K562 (cell line): ENCODE data around the gene TEX53. TPM values are rescaled to one million over a fixed set of nuclear protein-coding genes. Genes with fewer than 3 reads are reported as not detected.

Experiments used
- ATAC-seq: fragments of 200-7000 bp; cut with Tn5 transposase; 3 replicates; pipeline ENCODE4 v1.9.1; 2020; ENCODE audit warnings: moderate library complexity
- BruUV-seq: library from RNA; stranded (reverse); fragments of 400-500 nt; replicated peaks from 2 replicates; lab custom pipeline; 2021; lab: Mats Ljungman, UMichigan
- CTCF ChIA-PET: fragments of 300-600 bp; formaldehyde crosslinking; extraction: SDS; loops from one replicate; lab custom pipeline; 2021; ENCODE audit warnings: low intra/inter-chr PET ratio; lab: Yijun Ruan, JAX
- POLR2A ChIA-PET: fragments of 300-600, 350-650 bp; sonication (Branson Sonifier 250); formaldehyde crosslinking; extraction: SDS; loops from one replicate; lab custom pipeline; 2021; ENCODE audit warnings: antibody characterized with exemption, inconsistent platforms; lab: Yijun Ruan, JAX
- DNase-seq, 4 experiments: peaks; one replicate each; pipeline versions ENCODE4 v3.0.0 to v3.0.0-alpha.2; 2011 to 2018; ENCODE audit warnings: low spot score in 3 of 4, mixed read lengths in 3 of 4; ENCODE audit errors: extremely low read depth in 1 of 4
- FAIRE-seq: peaks from 2 replicates; lab custom pipeline; 2011; peaks lifted over from hg19 to GRCh38; lab: Jason Lieb, UNC
- H2AFZ ChIP-seq: 2 replicates; pipeline ENCODE4 v1.6.0; 2011; ENCODE audit warnings: low read depth, low read length, control low read depth, inconsistent platforms
- H3K27ac ChIP-seq: fragments of 200-600 bp; 3 replicates; pipeline ENCODE4 v1.8.0; 2011; ENCODE audit warnings: low read depth, mild to moderate bottlenecking, control low read depth, inconsistent platforms, low read length, moderate library complexity, mixed read lengths; ENCODE audit errors: extremely low read depth
- H3K27me3 ChIP-seq, 2 experiments: fragments of 300-600 bp in 1 of 2; 2 replicates in 1 of 2; 3 replicates in 1 of 2; pipeline versions ENCODE4 v1.6.0 to v1.8.0; 2011; ENCODE audit warnings: inconsistent platforms in 2 of 2, low read length in 2 of 2, mild to moderate bottlenecking in 1 of 2, mixed read lengths in 1 of 2, moderate library complexity in 1 of 2; ENCODE audit not compliant: control insufficient read depth in 2 of 2, insufficient read depth in 2 of 2
- H3K36me3 ChIP-seq: fragments of 300-600 bp; 3 replicates; pipeline ENCODE4 v1.8.0; 2011; ENCODE audit warnings: mild to moderate bottlenecking, low read length, inconsistent platforms; ENCODE audit not compliant: control insufficient read depth, insufficient read depth
- H3K4me1 ChIP-seq, 2 experiments: fragments of 200-600 bp in 1 of 2; replicated peaks in 1 of 2; 2 replicates in 1 of 2; 3 replicates in 1 of 2; pipeline versions ENCODE4 v1.5.1 to v1.8.0; 2011; ENCODE audit warnings: inconsistent platforms in 2 of 2, low read length in 2 of 2, mild to moderate bottlenecking in 1 of 2, mixed read lengths in 1 of 2, moderate library complexity in 1 of 2; ENCODE audit not compliant: control insufficient read depth in 2 of 2, insufficient read depth in 2 of 2
- H3K4me2 ChIP-seq: 2 replicates; pipeline ENCODE4 v1.6.1; 2011; ENCODE audit warnings: low read length, control low read depth, inconsistent platforms, mixed read lengths; ENCODE audit not compliant: insufficient read depth
- H3K4me3 ChIP-seq: fragments of 200-600 bp; sonication (generic), shearing (Covaris generic); 2 replicates; pipeline ENCODE4 v1.5.1; 2016; ENCODE audit warnings: control low read depth, inconsistent platforms
- H3K79me2 ChIP-seq: fragments of 200-600 bp; 3 replicates; pipeline ENCODE4 v1.8.0; 2011; ENCODE audit warnings: low read length, inconsistent platforms; ENCODE audit not compliant: control insufficient read depth, insufficient read depth
- H3K9ac ChIP-seq, 2 experiments: 2 replicates each; pipeline versions ENCODE4 v1.6.0 to v1.6.1; 2011; ENCODE audit warnings: low read depth in 2 of 2, low read length in 2 of 2, control low read depth in 1 of 2, inconsistent platforms in 1 of 2, mild to moderate bottlenecking in 1 of 2, mixed read lengths in 1 of 2; ENCODE audit not compliant: insufficient read depth in 1 of 2
- H3K9me1 ChIP-seq: one replicate; pipeline ENCODE4 v1.6.0; 2011; ENCODE audit warnings: inconsistent platforms, mild to moderate bottlenecking, low read length, moderate library complexity; ENCODE audit not compliant: control insufficient read depth, insufficient read depth
- H3K9me3 ChIP-seq: replicated peaks from 2 replicates; pipeline ENCODE4 v1.5.1; 2011; ENCODE audit warnings: low read depth, low read length, inconsistent platforms; ENCODE audit not compliant: control insufficient read depth, insufficient read depth
- H4K20me1 ChIP-seq: replicated peaks from 2 replicates; pipeline ENCODE4 v1.6.1; 2011; ENCODE audit warnings: low read length, inconsistent platforms, mixed read lengths; ENCODE audit not compliant: control insufficient read depth, insufficient read depth
- FOSL1 ChIP-seq: fragments of 200-800 bp; sonication (Bioruptor generic); conservative IDR thresholded peaks from 2 replicates; pipeline ENCODE4 v1.6.1; 2016; ENCODE audit warnings: missing genetic modification characterization, missing compliant biosample characterization
- GABPB2 ChIP-seq: fragments of 250-450 bp; sonication (Bioruptor Pico); conservative IDR thresholded peaks from 2 replicates; pipeline ENCODE4 v1.5.1; 2021; ENCODE audit warnings: mild to moderate bottlenecking
- MEF2A ChIP-seq: IDR thresholded peaks from 2 replicates; pipeline ENCODE4 v1.6.1; 2011; ENCODE audit warnings: low read depth, mild to moderate bottlenecking, low read length, moderate library complexity; ENCODE audit not compliant: control insufficient read depth
- ZNF146 ChIP-seq: IDR thresholded peaks from one replicate; pipeline ENCODE4 v1.6.1; 2018; ENCODE audit warnings: missing compliant biosample characterization; ENCODE audit not compliant: unreplicated experiment
- ZNF586 ChIP-seq: fragments of 450-650 bp; formaldehyde crosslinking; conservative IDR thresholded peaks from 2 replicates; pipeline ENCODE4 v1.4.0; 2020; ENCODE audit warnings: mild to moderate bottlenecking, moderate library complexity
- WGBS: fragments of 100-300 bp; shearing (Covaris generic); methylation state at CpG from one replicate; pipeline ENCODE4 v1.1.6; 2016; ENCODE audit warnings: low coverage, mixed read lengths; ENCODE audit not compliant: insufficient coverage; ENCODE audit errors: missing lambda C conversion rate; 5-methylcytosine and 5-hydroxymethylcytosine counted together
- in situ Hi-C: fragments of 300-500 bp; cut with MboI; formaldehyde crosslinking; loops from 4 replicates; pipeline ENCODE4 v1.15.0; 2018; ENCODE audit warnings: inconsistent platforms, mixed read lengths
- intact Hi-C: fragments of 100-400 bp; cut with micrococcal nuclease; formaldehyde crosslinking; loops from 2 replicates; pipeline ENCODE4 v1.14.2; 2022
- polyA plus RNA-seq, 8 experiments: library from polyadenylated mRNA; depleted of rRNA in 4 of 8; stranded (reverse) in 5 of 8; unstranded in 3 of 8; fragments of >200 nt; fragmentation: Nextera tagmentation in 2 of 8; fragmentation: Illumina TruSeq in 1 of 8; extraction: Ambion mirVana in 2 of 8; extraction: Trizol in 1 of 8; gene quantifications; 2 replicates each; pipeline versions ENCODE4 v1.2.1 to v1.2.3, GENCODE V29; 2011 to 2014; ENCODE audit warnings: inconsistent platforms in 1 of 8, missing spikeins in 1 of 8
- total RNA-seq, 7 experiments: library from RNA; depleted of rRNA in 6 of 7; stranded (reverse); fragments of >200 nt in 6 of 7; fragmentation: Illumina TruSeq in 2 of 7; extraction: Trizol in 2 of 7; gene quantifications; 2 replicates each; pipeline versions ENCODE4 v1.2.1 to v1.2.3, GENCODE V29; 2011 to 2021; ENCODE audit warnings: low replicate concordance in 1 of 7
- TF ChIP-seq, protein P1 (sequence below): sonication (generic); formaldehyde crosslinking; IDR thresholded peaks from 2 replicates; pipeline ENCODE4 v1.8.0; 2022; ENCODE audit warnings: mild to moderate bottlenecking, missing genetic modification reagents, borderline replicate concordance
- TF ChIP-seq, protein P2 (sequence below), 2 experiments: IDR thresholded peaks in 1 of 2; conservative IDR thresholded peaks in 1 of 2; 2 replicates each; pipeline ENCODE4 v1.6.1; 2016; ENCODE audit warnings: low read depth in 2 of 2, mild to moderate bottlenecking in 1 of 2, missing compliant biosample characterization in 1 of 2, missing genetic modification characterization in 1 of 2, moderate library complexity in 1 of 2
- TF ChIP-seq, protein P3 (sequence below): sonication (generic); formaldehyde crosslinking; IDR thresholded peaks from 2 replicates; pipeline ENCODE4 v1.8.0; 2022; ENCODE audit warnings: missing genetic modification reagents, mild to moderate bottlenecking, moderate library complexity, borderline replicate concordance
- TF ChIP-seq, protein P4 (sequence below), 2 experiments: fragments of 450-650 bp in 1 of 2; sonication (generic) in 1 of 2; formaldehyde crosslinking in 1 of 2; IDR thresholded peaks in 1 of 2; conservative IDR thresholded peaks in 1 of 2; 2 replicates each; pipeline versions ENCODE4 v1.6.1 to v1.8.1; 2016 to 2023; ENCODE audit warnings: mild to moderate bottlenecking in 2 of 2, moderate library complexity in 2 of 2, inconsistent platforms in 1 of 2, missing genetic modification reagents in 1 of 2
- TF ChIP-seq, protein P5 (sequence below): fragments of 200-400 bp; formaldehyde crosslinking; IDR thresholded peaks from 2 replicates; pipeline ENCODE4 v1.6.1; 2017; ENCODE audit warnings: mild to moderate bottlenecking, low read depth, low read length, moderate library complexity

The TEX53 gene
- total and polyA plus RNA-seq, 9 of the 15 experiments (the other 6 are each of a cell fraction or from before 2014, with no cell fraction given), result not detected

DNA sequence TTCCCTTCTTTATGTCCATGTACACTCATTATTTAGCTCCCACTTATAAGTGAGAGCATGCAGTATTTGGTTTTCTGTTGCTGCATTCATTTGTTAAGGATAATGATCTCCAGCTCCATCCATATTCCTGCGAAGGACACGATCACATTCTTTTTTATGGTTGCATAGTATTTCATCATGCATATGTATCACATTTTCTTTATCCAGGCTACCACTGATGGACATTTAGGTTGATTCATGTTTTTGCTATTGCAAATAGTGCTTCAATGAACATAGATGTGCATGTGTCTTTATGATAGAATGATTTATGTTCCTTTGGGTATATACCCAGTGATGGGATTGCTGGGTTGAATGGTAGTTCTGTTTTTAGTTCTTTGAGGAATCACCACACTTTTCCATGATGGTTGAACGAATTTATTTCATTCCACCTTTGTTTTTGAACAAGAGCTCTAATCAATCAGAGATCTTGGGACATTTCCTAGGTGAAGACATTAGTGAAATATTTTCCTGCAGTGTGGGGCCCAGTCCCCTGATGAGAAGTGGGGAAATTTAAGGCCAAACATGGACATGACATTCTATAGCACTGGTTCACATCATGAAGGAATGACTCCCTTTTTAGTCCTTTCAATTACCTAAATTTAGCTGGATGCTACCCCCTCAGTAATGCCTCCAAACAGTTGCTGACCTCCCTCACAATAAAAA lies 31.5 kb upstream of the TEX53 start:
- CTCF ChIA-PET, result no interaction called here
- ATAC-seq (no peak), FAIRE-seq (no peak), DNase-seq (no peak)
- no peaks in the 10 kb centered on the region for H3K9me1 ChIP-seq
- H3K9me3 ChIP-seq, result no peaks in the 10 kb centered on the region
- H3K4me2 ChIP-seq, result no peak overlapping the region
- no peaks in the 10 kb centered on the region for H4K20me1 ChIP-seq
- no peaks in the 10 kb centered on the region for H3K4me1 ChIP-seq
- no peaks in the 10 kb centered on the region for H3K36me3 ChIP-seq
- 0% methylated on average over 3 of the region's 3 CpGs for WGBS
- in situ Hi-C loops, result no loop called here
- H3K9ac ChIP-seq, result no peak overlapping the region
- H3K27ac ChIP-seq, result no peak overlapping the region
- no peaks in the 10 kb centered on the region for H3K79me2 ChIP-seq
- intact Hi-C loops, result loop anchor here (10.0 kb wide), 1 partner anchor 906 kb away; no protein-coding TSS in a partner anchor
- no TSS peak for BruUV-seq
- no peak overlapping the region for H3K4me3 ChIP-seq
- POLR2A ChIA-PET, result interaction anchor here (0.8 kb wide), 1 partner anchor 101 kb away, joined by 3 read pairs; the partner anchor contains the start of gene ATP6V1G1
- no peak overlapping the region for H2AFZ ChIP-seq
- peaks cover 6 to 7% of the 10 kb centered on the region in 2 experiments for H3K27me3 ChIP-seq
- TF ChIP-seq, protein P1, sequence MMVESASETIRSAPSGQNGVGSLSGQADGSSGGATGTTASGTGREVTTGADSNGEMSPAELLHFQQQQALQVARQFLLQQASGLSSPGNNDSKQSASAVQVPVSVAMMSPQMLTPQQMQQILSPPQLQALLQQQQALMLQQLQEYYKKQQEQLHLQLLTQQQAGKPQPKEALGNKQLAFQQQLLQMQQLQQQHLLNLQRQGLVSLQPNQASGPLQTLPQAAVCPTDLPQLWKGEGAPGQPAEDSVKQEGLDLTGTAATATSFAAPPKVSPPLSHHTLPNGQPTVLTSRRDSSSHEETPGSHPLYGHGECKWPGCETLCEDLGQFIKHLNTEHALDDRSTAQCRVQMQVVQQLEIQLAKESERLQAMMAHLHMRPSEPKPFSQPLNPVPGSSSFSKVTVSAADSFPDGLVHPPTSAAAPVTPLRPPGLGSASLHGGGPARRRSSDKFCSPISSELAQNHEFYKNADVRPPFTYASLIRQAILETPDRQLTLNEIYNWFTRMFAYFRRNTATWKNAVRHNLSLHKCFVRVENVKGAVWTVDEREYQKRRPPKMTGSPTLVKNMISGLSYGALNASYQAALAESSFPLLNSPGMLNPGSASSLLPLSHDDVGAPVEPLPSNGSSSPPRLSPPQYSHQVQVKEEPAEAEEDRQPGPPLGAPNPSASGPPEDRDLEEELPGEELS (CRISPR knock-in tag), result no peak
- TF ChIP-seq, protein P2, sequence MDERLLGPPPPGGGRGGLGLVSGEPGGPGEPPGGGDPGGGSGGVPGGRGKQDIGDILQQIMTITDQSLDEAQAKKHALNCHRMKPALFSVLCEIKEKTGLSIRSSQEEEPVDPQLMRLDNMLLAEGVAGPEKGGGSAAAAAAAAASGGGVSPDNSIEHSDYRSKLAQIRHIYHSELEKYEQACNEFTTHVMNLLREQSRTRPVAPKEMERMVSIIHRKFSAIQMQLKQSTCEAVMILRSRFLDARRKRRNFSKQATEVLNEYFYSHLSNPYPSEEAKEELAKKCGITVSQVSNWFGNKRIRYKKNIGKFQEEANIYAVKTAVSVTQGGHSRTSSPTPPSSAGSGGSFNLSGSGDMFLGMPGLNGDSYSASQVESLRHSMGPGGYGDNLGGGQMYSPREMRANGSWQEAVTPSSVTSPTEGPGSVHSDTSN (CRISPR knock-in tag; IDR thresholded peaks at IDR 0.05; ENCODE audit: low read depth), result no peak
- TF ChIP-seq, protein P2 (tag; conservative IDR thresholded peaks at IDR 0.05; ENCODE audit: low read depth), result no peak
- TF ChIP-seq, protein P3, sequence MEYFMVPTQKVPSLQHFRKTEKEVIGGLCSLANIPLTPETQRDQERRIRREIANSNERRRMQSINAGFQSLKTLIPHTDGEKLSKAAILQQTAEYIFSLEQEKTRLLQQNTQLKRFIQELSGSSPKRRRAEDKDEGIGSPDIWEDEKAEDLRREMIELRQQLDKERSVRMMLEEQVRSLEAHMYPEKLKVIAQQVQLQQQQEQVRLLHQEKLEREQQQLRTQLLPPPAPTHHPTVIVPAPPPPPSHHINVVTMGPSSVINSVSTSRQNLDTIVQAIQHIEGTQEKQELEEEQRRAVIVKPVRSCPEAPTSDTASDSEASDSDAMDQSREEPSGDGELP (CRISPR knock-in tag), result no peak
- TF ChIP-seq ZNF146 (CRISPR knock-in tag) (peak; percentile 25), GABPB2 (CRISPR knock-in tag) (no peak), FOSL1 (tag) (no peak), MEF2A (no peak), ZNF586 (CRISPR knock-in tag) (no peak)
- TF ChIP-seq, protein P4, sequence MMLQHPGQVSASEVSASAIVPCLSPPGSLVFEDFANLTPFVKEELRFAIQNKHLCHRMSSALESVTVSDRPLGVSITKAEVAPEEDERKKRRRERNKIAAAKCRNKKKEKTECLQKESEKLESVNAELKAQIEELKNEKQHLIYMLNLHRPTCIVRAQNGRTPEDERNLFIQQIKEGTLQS (IDR thresholded peaks at IDR 0.05), result peak; percentile 22; the same call in 1 of the 2 replicates
- TF ChIP-seq, protein P4 (CRISPR knock-in tag; conservative IDR thresholded peaks at IDR 0.05), result no peak
- TF ChIP-seq, protein P5, sequence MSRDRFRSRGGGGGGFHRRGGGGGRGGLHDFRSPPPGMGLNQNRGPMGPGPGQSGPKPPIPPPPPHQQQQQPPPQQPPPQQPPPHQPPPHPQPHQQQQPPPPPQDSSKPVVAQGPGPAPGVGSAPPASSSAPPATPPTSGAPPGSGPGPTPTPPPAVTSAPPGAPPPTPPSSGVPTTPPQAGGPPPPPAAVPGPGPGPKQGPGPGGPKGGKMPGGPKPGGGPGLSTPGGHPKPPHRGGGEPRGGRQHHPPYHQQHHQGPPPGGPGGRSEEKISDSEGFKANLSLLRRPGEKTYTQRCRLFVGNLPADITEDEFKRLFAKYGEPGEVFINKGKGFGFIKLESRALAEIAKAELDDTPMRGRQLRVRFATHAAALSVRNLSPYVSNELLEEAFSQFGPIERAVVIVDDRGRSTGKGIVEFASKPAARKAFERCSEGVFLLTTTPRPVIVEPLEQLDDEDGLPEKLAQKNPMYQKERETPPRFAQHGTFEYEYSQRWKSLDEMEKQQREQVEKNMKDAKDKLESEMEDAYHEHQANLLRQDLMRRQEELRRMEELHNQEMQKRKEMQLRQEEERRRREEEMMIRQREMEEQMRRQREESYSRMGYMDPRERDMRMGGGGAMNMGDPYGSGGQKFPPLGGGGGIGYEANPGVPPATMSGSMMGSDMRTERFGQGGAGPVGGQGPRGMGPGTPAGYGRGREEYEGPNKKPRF, result no peak
